HCT116 (cell line): Measurements from ENCODE around the gene PTP4A2.

Source experiments
- CTCF ChIP-seq, 3 experiments: fragments of 200-600 bp in 1 of 3; sonication (generic) in 1 of 3; IDR thresholded peaks in 2 of 3; conservative IDR thresholded peaks in 1 of 3; 2 replicates each; pipeline ENCODE4 v1.5.1; 2012 to 2017; ENCODE audit warnings: low read depth in 2 of 3, low read length in 2 of 3, antibody characterized with exemption in 1 of 3, borderline replicate concordance in 1 of 3, control low read depth in 1 of 3, mild to moderate bottlenecking in 1 of 3, mixed read lengths in 1 of 3, mixed run types in 1 of 3, moderate library complexity in 1 of 3; ENCODE audit not compliant: insufficient read depth in 1 of 3
- POLR2A ChIP-seq: IDR thresholded peaks from 2 replicates; pipeline ENCODE4 v1.7.0; 2011; ENCODE audit warnings: borderline replicate concordance; ENCODE audit not compliant: insufficient read depth, insufficient read length; ENCODE audit errors: extremely low read depth
- POLR2AphosphoS5 ChIP-seq: IDR thresholded peaks from 2 replicates; pipeline ENCODE4 v1.6.1; 2011; ENCODE audit warnings: mild to moderate bottlenecking, low read depth, low read length, moderate library complexity
- RAD21 ChIP-seq: IDR thresholded peaks from 2 replicates; pipeline ENCODE4 v1.6.1; 2012; ENCODE audit warnings: low read depth, mild to moderate bottlenecking
- REST ChIP-seq: IDR thresholded peaks from 2 replicates; pipeline ENCODE4 v1.6.1; 2012; ENCODE audit warnings: low read depth
- SIN3A ChIP-seq: IDR thresholded peaks from 2 replicates; pipeline ENCODE4 v1.6.1; 2012; ENCODE audit warnings: low read depth
- TCF7L2 ChIP-seq: IDR thresholded peaks from 2 replicates; pipeline ENCODE4 v1.7.0; 2011; ENCODE audit warnings: borderline replicate concordance, inconsistent platforms; ENCODE audit not compliant: insufficient read depth, insufficient read length; ENCODE audit errors: extremely low read depth
- ZFX ChIP-seq: fragments of 450-650 bp; IDR thresholded peaks from 2 replicates; pipeline ENCODE4 v1.6.1; 2017

GRCh38 chr1:31865728-31866449 lies 72.3 kb downstream of the PTP4A2 start:
- no peak for TF ChIP-seq ZFX
- no peak for TF ChIP-seq POLR2AphosphoS5
- no peak for TF ChIP-seq CTCF (IDR thresholded peaks at IDR 0.05 in 2 of 3, conservative IDR thresholded peaks at IDR 0.05 in 1 of 3; ENCODE audit: borderline replicate concordance in 1 of 3, insufficient read depth in 1 of 3, low read depth in 2 of 3, low read length in 2 of 3)
- no peak for TF ChIP-seq POLR2A
- TF ChIP-seq SIN3A: no peak
- no peak for TF ChIP-seq RAD21
- TF ChIP-seq TCF7L2: no peak
- TF ChIP-seq REST: no peak
